Activated naive CD8-positive, alpha-beta T cell treated with anti-CD3 and anti-CD28 coated beads, Interleukin-2, amount 50 U/mL, for 16 hours (primary cell): ENCODE results near the gene E2F6.

Experiments
- DNase-seq: peaks from one replicate; pipeline ENCODE4 v3.0.0-alpha.2; 2020; ENCODE audit warnings: low read depth, low spot score

E2F6 gene

GRCh38 chr2:11457935-11458334, 8.0 kb downstream of the E2F6 start:
- DNase-seq = no peak

- DNase-seq = no peak
These were observed 9.7 kb downstream of the E2F6 start for GRCh38 chr2:11456251-11456650.

GRCh38 chr2:11454824-11455223, 11.1 kb downstream of the E2F6 start:
- no peak for DNase-seq

GRCh38 chr2:11450791-11451190, 15.2 kb downstream of the E2F6 start:
- no peak for DNase-seq

GRCh38 chr2:11446733-11447248, 19.2 kb downstream of the E2F6 start:
- DNase-seq = no peak

- no peak for DNase-seq
These were observed 21.2 kb downstream of the E2F6 start for GRCh38 chr2:11444737-11445136.

GRCh38 chr2:11438555-11439080, 27.3 kb downstream of the E2F6 start:
- DNase-seq = no peak

- no peak for DNase-seq
These were observed 28.4 kb downstream of the E2F6 start for GRCh38 chr2:11437602-11438001.

- no peak for DNase-seq
These were observed 30.9 kb downstream of the E2F6 start for GRCh38 chr2:11435036-11435435.

GRCh38 chr2:11434443-11434842, 31.5 kb downstream of the E2F6 start:
- DNase-seq = no peak

GRCh38 chr2:11433822-11434221, 32.1 kb downstream of the E2F6 start:
- no peak for DNase-seq

- no peak for DNase-seq
These were observed 35.2 kb downstream of the E2F6 start for GRCh38 chr2:11430729-11431128.

GRCh38 chr2:11427224-11427623, 38.7 kb downstream of the E2F6 start:
- no peak for DNase-seq

GRCh38 chr2:11422901-11423435, 43.0 kb downstream of the E2F6 start:
- no peak for DNase-seq

GRCh38 chr2:11422491-11422865, 43.5 kb downstream of the E2F6 start:
- no peak for DNase-seq

GRCh38 chr2:11421863-11422490, 44.0 kb downstream of the E2F6 start:
- no peak for DNase-seq

- no peak for DNase-seq
These were observed 45.3 kb downstream of the E2F6 start for GRCh38 chr2:11420671-11421070.

GRCh38 chr2:11420190-11420589, 45.8 kb downstream of the E2F6 start:
- DNase-seq = no peak

- DNase-seq = no peak
These were observed 46.2 kb downstream of the E2F6 start for GRCh38 chr2:11419781-11420180.

- no peak for DNase-seq
These were observed 47.9 kb downstream of the E2F6 start for GRCh38 chr2:11417946-11418585.

- DNase-seq = no peak
These were observed 49.0 kb downstream of the E2F6 start for GRCh38 chr2:11416931-11417330.

- no peak for DNase-seq
These were observed 49.8 kb downstream of the E2F6 start for GRCh38 chr2:11416186-11416585.
